Fibroblast of lung (primary cell): ENCODE measurements around the gene RIBC2.

Source experiments
- EZH2 ChIP-seq: IDR thresholded peaks from 2 replicates; pipeline ENCODE4 v1.5.1; 2012; ENCODE audit warnings: low read length, control low read depth, mild to moderate bottlenecking; ENCODE audit errors: missing control alignments
- TF ChIP-seq, protein P1 (sequence below), 2 donors: IDR thresholded peaks in 1 of 2; conservative IDR thresholded peaks in 1 of 2; 1 replicate in 1 of 2; 2 replicates in 1 of 2; pipeline ENCODE4 v1.5.1; 2011 to 2012; ENCODE audit warnings: low read length in 2 of 2, control low read depth in 1 of 2, inconsistent platforms in 1 of 2, low read depth in 1 of 2, mild to moderate bottlenecking in 1 of 2

DNA sequence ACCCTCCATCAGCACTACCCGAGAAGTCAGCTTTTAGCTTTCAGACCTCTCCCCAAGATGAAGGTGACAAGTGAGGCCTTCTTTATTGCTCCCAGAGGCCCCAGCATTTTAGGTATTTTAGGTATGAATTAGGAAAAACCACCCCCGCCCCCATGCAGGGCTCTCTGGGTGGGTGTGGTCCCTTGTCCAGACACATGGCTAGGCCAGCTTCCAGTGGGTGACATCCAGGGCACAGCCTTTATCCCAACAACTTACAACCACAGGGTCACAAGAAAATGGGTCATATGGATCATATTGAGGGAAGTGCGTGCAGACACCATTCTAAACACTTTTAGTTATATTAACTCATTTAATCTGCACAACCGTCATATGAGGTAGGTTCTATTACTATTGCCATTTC lies 42.1 kb downstream of the RIBC2 start:
- TF ChIP-seq, protein P1, sequence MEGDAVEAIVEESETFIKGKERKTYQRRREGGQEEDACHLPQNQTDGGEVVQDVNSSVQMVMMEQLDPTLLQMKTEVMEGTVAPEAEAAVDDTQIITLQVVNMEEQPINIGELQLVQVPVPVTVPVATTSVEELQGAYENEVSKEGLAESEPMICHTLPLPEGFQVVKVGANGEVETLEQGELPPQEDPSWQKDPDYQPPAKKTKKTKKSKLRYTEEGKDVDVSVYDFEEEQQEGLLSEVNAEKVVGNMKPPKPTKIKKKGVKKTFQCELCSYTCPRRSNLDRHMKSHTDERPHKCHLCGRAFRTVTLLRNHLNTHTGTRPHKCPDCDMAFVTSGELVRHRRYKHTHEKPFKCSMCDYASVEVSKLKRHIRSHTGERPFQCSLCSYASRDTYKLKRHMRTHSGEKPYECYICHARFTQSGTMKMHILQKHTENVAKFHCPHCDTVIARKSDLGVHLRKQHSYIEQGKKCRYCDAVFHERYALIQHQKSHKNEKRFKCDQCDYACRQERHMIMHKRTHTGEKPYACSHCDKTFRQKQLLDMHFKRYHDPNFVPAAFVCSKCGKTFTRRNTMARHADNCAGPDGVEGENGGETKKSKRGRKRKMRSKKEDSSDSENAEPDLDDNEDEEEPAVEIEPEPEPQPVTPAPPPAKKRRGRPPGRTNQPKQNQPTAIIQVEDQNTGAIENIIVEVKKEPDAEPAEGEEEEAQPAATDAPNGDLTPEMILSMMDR (conservative IDR thresholded peaks at IDR 0.05 in 1 of 2, IDR thresholded peaks at IDR 0.05 in 1 of 2; ENCODE audit: low read depth in 1 of 2, low read length in 2 of 2) = no peak
- no peak for TF ChIP-seq EZH2
